Parathyroid adenoma (tissue), 2 donors: ENCODE results near the gene TCIRG1.
A peak's percentile ranks its signal among the peaks of the same experiment; 100 is the strongest.

Source experiments
- H2AFZ ChIP-seq: fragments of 300-600 bp; sonication (generic); one replicate; pipeline ENCODE4 v1.7.0; 2017; ENCODE audit warnings: antibody characterized with exemption, mild to moderate bottlenecking
- H3K27ac ChIP-seq: fragments of 300-600 bp; sonication (generic); one replicate; pipeline ENCODE4 v1.7.0; 2017
- H3K27me3 ChIP-seq: fragments of 300-600 bp; sonication (generic); one replicate; pipeline ENCODE4 v1.7.0; 2017; ENCODE audit warnings: low read length; ENCODE audit not compliant: control insufficient read depth, insufficient read depth
- H3K36me3 ChIP-seq: fragments of 300-600 bp; sonication (generic); one replicate; pipeline ENCODE4 v1.7.0; 2017; ENCODE audit warnings: low read length; ENCODE audit not compliant: control insufficient read depth, insufficient read depth
- H3K4me1 ChIP-seq: fragments of 300-600 bp; sonication (generic); one replicate; pipeline ENCODE4 v1.7.0; 2017; ENCODE audit warnings: control low read depth
- H3K4me2 ChIP-seq: fragments of 300-600 bp; sonication (generic); one replicate; pipeline ENCODE4 v1.7.0; 2017; ENCODE audit warnings: low read length
- H3K4me3 ChIP-seq: fragments of 300-600 bp; sonication (generic); one replicate; pipeline ENCODE4 v1.7.0; 2017; ENCODE audit warnings: low read depth, low read length
- H3K79me2 ChIP-seq: fragments of 300-600 bp; sonication (generic); one replicate; pipeline ENCODE4 v1.7.0; 2017; ENCODE audit warnings: control low read depth
- H3K9ac ChIP-seq: fragments of 300-600 bp; sonication (generic); one replicate; pipeline ENCODE4 v1.7.0; 2017; ENCODE audit warnings: mild to moderate bottlenecking
- H3K9me3 ChIP-seq: fragments of 300-600 bp; sonication (generic); one replicate; pipeline ENCODE4 v1.7.0; 2017; ENCODE audit warnings: low read length; ENCODE audit not compliant: control insufficient read depth
- CTCF ChIP-seq: fragments of 300-600 bp; sonication (generic); IDR thresholded peaks from one replicate; pipeline ENCODE4 v1.7.0; 2017; ENCODE audit warnings: antibody characterized with exemption, mild to moderate bottlenecking
- donor health status: primary hyperparathyroidism.

TCIRG1 gene

GRCh38 chr11:68003846-68004550 is 34.8 kb upstream of the TCIRG1 start, which contains the start of gene UNC93B1:
Gene UNC93B1 (minus strand): TSS chr11:68004097. CDS start chr11:68004043, 54 bp downstream.
- no peaks in the 10 kb centered on the region for H3K9me3 ChIP-seq

GRCh38 chr11:68004551-68005335 is 34.1 kb upstream of the TCIRG1 start:
- H3K4me2 ChIP-seq, result peak overlapping the region; percentile 37
- no peaks in the 10 kb centered on the region for H3K36me3 ChIP-seq
- H3K27me3 ChIP-seq, result no peaks in the 10 kb centered on the region
- no peak overlapping the region for H2AFZ ChIP-seq
- no peaks in the 10 kb centered on the region for H3K79me2 ChIP-seq
- H3K9me3 ChIP-seq, result no peaks in the 10 kb centered on the region
- TF ChIP-seq CTCF, result no peak
- H3K9ac ChIP-seq, result no peak overlapping the region
- no peak overlapping the region for H3K4me3 ChIP-seq
- H3K27ac ChIP-seq, result no peak overlapping the region
- no peaks in the 10 kb centered on the region for H3K4me1 ChIP-seq

More at GRCh38 chr11:68003846-68004550, 34.8 kb upstream of the TCIRG1 start, which contains the start of gene UNC93B1:
- Histone ChIP-seq H3K27ac (no peak within 1 kb of the TSS), H3K4me3 (peak within 1 kb of the TSS; percentile 51), H3K4me2 (peak within 1 kb of the TSS; percentile 59), H3K9ac (no peak within 1 kb of the TSS), H3K27me3 (no peaks in the 10 kb centered on the region), H3K79me2 (no peaks in the 10 kb centered on the region), H3K36me3 (no peaks in the 10 kb centered on the region), H2AFZ (peak within 1 kb of the TSS; percentile 75), H3K4me1 (no peaks in the 10 kb centered on the region)
- TF ChIP-seq CTCF, result no peak

GRCh38 chr11:68006606-68007166 is 32.1 kb upstream of the TCIRG1 start:
- no peak for TF ChIP-seq CTCF
- no peaks in the 10 kb centered on the region for H3K27me3 ChIP-seq
- H3K36me3 ChIP-seq, result no peaks in the 10 kb centered on the region
- H3K4me3 ChIP-seq, result no peak overlapping the region
- H3K4me1 ChIP-seq, result no peaks in the 10 kb centered on the region
- H3K79me2 ChIP-seq, result no peaks in the 10 kb centered on the region
- no peak overlapping the region for H3K4me2 ChIP-seq
- H3K27ac ChIP-seq, result no peak overlapping the region
- no peak overlapping the region for H2AFZ ChIP-seq
- H3K9ac ChIP-seq, result no peak overlapping the region
- no peaks in the 10 kb centered on the region for H3K9me3 ChIP-seq

- H3K9ac ChIP-seq, result no peak overlapping the region
Measured at GRCh38 chr11:68007498-68008380, 31.1 kb upstream of the TCIRG1 start.

More at GRCh38 chr11:68007498-68008380, 31.1 kb upstream of the TCIRG1 start:
- TF ChIP-seq CTCF, result no peak
- H3K79me2 ChIP-seq, result no peaks in the 10 kb centered on the region
- no peak overlapping the region for H3K27ac ChIP-seq
- H3K9me3 ChIP-seq, result no peaks in the 10 kb centered on the region
- H3K4me2 ChIP-seq, result no peak overlapping the region
- no peak overlapping the region for H2AFZ ChIP-seq
- H3K27me3 ChIP-seq, result no peaks in the 10 kb centered on the region
- no peak overlapping the region for H3K4me3 ChIP-seq
- no peaks in the 10 kb centered on the region for H3K4me1 ChIP-seq
- H3K36me3 ChIP-seq, result no peaks in the 10 kb centered on the region
